OCI-LY7 (cell line): ENCODE measurements around the gene SLC25A44.

Experiments
- EZH2phosphoT487 ChIP-seq: fragments of 200-600 bp; sonication (generic); IDR thresholded peaks from 2 replicates; pipeline ENCODE4 v1.6.1; 2018; ENCODE audit warnings: low read depth, borderline replicate concordance, mild to moderate bottlenecking, mixed run types, antibody characterized with exemption, low read length, moderate library complexity, mixed read lengths
- TF ChIP-seq, protein P1 (sequence below): fragments of 200-600 bp; sonication (generic); conservative IDR thresholded peaks from 2 replicates; pipeline ENCODE4 v1.5.1; 2014; ENCODE audit warnings: mild to moderate bottlenecking, antibody characterized with exemption, low read length, moderate library complexity, mixed read lengths

DNA sequence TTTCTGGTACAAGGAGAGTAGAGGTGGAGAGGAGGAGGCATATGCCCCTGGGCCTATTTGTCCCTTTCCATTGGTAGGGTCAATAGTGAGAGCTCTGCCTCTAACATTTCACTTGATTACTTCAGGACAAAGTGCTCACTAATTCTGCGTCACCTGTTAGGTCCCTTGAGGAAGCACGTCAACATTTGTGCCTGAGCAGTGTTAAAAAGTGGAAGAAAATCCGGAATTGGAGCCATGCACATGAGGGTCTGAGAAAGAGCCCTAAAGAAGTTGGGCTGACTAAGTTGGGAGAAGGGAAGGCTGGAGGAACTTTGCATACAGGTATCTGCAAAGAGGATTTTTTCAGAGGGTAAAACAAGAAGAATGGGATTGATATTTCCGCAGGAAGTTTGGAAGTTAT is 1.9 kb downstream of the SLC25A44 start:
- no peak for TF ChIP-seq EZH2phosphoT487
- TF ChIP-seq, protein P1, sequence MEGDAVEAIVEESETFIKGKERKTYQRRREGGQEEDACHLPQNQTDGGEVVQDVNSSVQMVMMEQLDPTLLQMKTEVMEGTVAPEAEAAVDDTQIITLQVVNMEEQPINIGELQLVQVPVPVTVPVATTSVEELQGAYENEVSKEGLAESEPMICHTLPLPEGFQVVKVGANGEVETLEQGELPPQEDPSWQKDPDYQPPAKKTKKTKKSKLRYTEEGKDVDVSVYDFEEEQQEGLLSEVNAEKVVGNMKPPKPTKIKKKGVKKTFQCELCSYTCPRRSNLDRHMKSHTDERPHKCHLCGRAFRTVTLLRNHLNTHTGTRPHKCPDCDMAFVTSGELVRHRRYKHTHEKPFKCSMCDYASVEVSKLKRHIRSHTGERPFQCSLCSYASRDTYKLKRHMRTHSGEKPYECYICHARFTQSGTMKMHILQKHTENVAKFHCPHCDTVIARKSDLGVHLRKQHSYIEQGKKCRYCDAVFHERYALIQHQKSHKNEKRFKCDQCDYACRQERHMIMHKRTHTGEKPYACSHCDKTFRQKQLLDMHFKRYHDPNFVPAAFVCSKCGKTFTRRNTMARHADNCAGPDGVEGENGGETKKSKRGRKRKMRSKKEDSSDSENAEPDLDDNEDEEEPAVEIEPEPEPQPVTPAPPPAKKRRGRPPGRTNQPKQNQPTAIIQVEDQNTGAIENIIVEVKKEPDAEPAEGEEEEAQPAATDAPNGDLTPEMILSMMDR = no peak
